Transverse colon (tissue), 4 donors: ENCODE results near the gene UMODL1. TPM values are rescaled to one million over a fixed set of nuclear protein-coding genes. Genes with fewer than 3 reads are reported as not detected.
A peak's percentile ranks its signal among the peaks of the same experiment; 100 is the strongest.

Source experiments
- DNase-seq: peaks from one replicate; pipeline ENCODE4 v3.0.0-alpha.2; 2019
- H3K27ac ChIP-seq, 4 donors: fragments of 200-600 bp; sonication (generic); 2 replicates each; pipeline ENCODE4 v1.5.1; 2016 to 2018; ENCODE audit warnings: inconsistent platforms in 4 of 4
- H3K27me3 ChIP-seq: fragments of 200-600 bp; sonication (generic); 2 replicates; pipeline ENCODE4 v1.5.1; 2017; ENCODE audit warnings: inconsistent platforms
- H3K36me3 ChIP-seq, 4 donors: fragments of 200-600 bp; sonication (generic); 2 replicates each; pipeline ENCODE4 v1.5.1; 2017 to 2019; ENCODE audit warnings: inconsistent platforms in 4 of 4
- H3K4me1 ChIP-seq, 4 donors: fragments of 200-600 bp; sonication (generic); 2 replicates each; pipeline ENCODE4 v1.5.1; 2017 to 2020; ENCODE audit warnings: inconsistent platforms in 4 of 4
- H3K4me3 ChIP-seq, 4 donors: fragments of 200-600 bp; sonication (generic); 1 replicate in 1 of 4; 2 replicates in 3 of 4; pipeline versions ENCODE4 v1.5.1 to v1.6.1; 2017 to 2019; ENCODE audit warnings: inconsistent platforms in 4 of 4
- H3K9me3 ChIP-seq, 2 donors: fragments of 200-600 bp; sonication (generic); 2 replicates each; pipeline ENCODE4 v1.5.1; 2017 to 2019; ENCODE audit warnings: inconsistent platforms in 2 of 2
- EP300 ChIP-seq: sonication (generic); formaldehyde crosslinking; IDR thresholded peaks from one replicate; pipeline ENCODE4 v1.6.1; 2017; ENCODE audit warnings: antibody characterized with exemption, low read depth
- POLR2A ChIP-seq: fragments of 450-650 bp; IDR thresholded peaks from one replicate; pipeline ENCODE4 v1.6.1; 2016; ENCODE audit warnings: antibody characterized with exemption, mild to moderate bottlenecking, moderate library complexity
- POLR2AphosphoS5 ChIP-seq, 3 donors: sonication (generic); formaldehyde crosslinking; IDR thresholded peaks; one replicate each; pipeline ENCODE4 v1.6.1; 2016; ENCODE audit warnings: antibody characterized with exemption in 3 of 3
- WGBS, 2 donors: methylation state at CpG; one replicate each; pipeline ENCODE4 v1.1.5; 2018; ENCODE audit warnings: low coverage in 1 of 2; 5-methylcytosine and 5-hydroxymethylcytosine counted together
- in situ Hi-C, 4 donors: fragments of 200-750 bp; cut with MboI; loops; one replicate each; pipeline versions ENCODE4 v1.15.0 to v1.15.1; 2017; ENCODE audit warnings: low sequenced_read_pairs in 3 of 4, low pct_ligation_motif_present in 1 of 4, low pct_unique_long_range_greater_than_20kb in 1 of 4
- intact Hi-C: fragments of 100-400 bp; cut with DNase I; formaldehyde crosslinking; loops from one replicate; pipeline ENCODE4 v1.15.1; 2023; ENCODE audit warnings: low total_unique reads
- total RNA-seq, 4 donors: library from RNA; depleted of rRNA; stranded (reverse); fragments of >200 nt; gene quantifications; one replicate each; pipeline ENCODE4 v1.1.0, GENCODE V29; 2016
- TF ChIP-seq, protein P1 (sequence below), 5 experiments: fragments of 200-600 bp in 3 of 5; fragments of 450-650 bp in 2 of 5; sonication (generic) in 3 of 5; IDR thresholded peaks; 1 replicate in 2 of 5; 2 replicates in 3 of 5; pipeline ENCODE4 v1.5.1; 2016 to 2017; ENCODE audit warnings: antibody characterized with exemption in 5 of 5, inconsistent platforms in 3 of 5, mild to moderate bottlenecking in 2 of 5, moderate library complexity in 1 of 5

The UMODL1 gene
- total RNA-seq, 4 donors from 2014 or later, result 0.16 to 3.2 (median 0.68) TPM; not detected in 1

GRCh38 chr21:42061195-42061985 is 9.7 kb upstream of the UMODL1 start:
- intact Hi-C loops (no loop called here), in situ Hi-C loops (no loop called here)
- TF ChIP-seq EP300, result no peak
- no peak for TF ChIP-seq POLR2A
- TF ChIP-seq, protein P1, sequence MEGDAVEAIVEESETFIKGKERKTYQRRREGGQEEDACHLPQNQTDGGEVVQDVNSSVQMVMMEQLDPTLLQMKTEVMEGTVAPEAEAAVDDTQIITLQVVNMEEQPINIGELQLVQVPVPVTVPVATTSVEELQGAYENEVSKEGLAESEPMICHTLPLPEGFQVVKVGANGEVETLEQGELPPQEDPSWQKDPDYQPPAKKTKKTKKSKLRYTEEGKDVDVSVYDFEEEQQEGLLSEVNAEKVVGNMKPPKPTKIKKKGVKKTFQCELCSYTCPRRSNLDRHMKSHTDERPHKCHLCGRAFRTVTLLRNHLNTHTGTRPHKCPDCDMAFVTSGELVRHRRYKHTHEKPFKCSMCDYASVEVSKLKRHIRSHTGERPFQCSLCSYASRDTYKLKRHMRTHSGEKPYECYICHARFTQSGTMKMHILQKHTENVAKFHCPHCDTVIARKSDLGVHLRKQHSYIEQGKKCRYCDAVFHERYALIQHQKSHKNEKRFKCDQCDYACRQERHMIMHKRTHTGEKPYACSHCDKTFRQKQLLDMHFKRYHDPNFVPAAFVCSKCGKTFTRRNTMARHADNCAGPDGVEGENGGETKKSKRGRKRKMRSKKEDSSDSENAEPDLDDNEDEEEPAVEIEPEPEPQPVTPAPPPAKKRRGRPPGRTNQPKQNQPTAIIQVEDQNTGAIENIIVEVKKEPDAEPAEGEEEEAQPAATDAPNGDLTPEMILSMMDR (IDR thresholded peaks at IDR 0.05), result no peak
- TF ChIP-seq POLR2AphosphoS5 (IDR thresholded peaks at IDR 0.05), result no peak
- 77 to 93% methylated on average over 3 to 19 of the region's 20 CpGs for WGBS, 2 donors
- peak; percentile 70 for DNase-seq
- Histone ChIP-seq H3K4me3 (no peak overlapping the region), H3K36me3 (no peaks in the 10 kb centered on the region), H3K27ac (peak overlapping the region; percentile 21 to 73 (median 44)), H3K4me1 (peaks cover 8 to 48% (median 30%) of the 10 kb centered on the region in 4 donors), H3K27me3 (no peaks in the 10 kb centered on the region), H3K9me3 (no peaks in the 10 kb centered on the region)

- no peak for DNase-seq
- Histone ChIP-seq H3K27me3 (no peaks in the 10 kb centered on the region), H3K27ac (peak overlapping the region; percentile 21 to 73 (median 44)), H3K4me1 (peaks cover 8 to 43% (median 29%) of the 10 kb centered on the region in 4 donors), H3K36me3 (no peaks in the 10 kb centered on the region), H3K9me3 (no peaks in the 10 kb centered on the region), H3K4me3 (no peak overlapping the region)
- TF ChIP-seq, protein P1 (IDR thresholded peaks at IDR 0.05), result no peak
- TF ChIP-seq POLR2AphosphoS5 (IDR thresholded peaks at IDR 0.05), result no peak
- no peak for TF ChIP-seq POLR2A
- no peak for TF ChIP-seq EP300
- intact Hi-C loops (no loop called here), in situ Hi-C loops (no loop called here)
- WGBS, 2 donors, result 86% methylated on average over 6 of the region's 6 CpGs; no CpG with 5 or more reads in 1 of the 2 donors
Measured at GRCh38 chr21:42061986-42062235, 9.2 kb upstream of the UMODL1 start.

DNA sequence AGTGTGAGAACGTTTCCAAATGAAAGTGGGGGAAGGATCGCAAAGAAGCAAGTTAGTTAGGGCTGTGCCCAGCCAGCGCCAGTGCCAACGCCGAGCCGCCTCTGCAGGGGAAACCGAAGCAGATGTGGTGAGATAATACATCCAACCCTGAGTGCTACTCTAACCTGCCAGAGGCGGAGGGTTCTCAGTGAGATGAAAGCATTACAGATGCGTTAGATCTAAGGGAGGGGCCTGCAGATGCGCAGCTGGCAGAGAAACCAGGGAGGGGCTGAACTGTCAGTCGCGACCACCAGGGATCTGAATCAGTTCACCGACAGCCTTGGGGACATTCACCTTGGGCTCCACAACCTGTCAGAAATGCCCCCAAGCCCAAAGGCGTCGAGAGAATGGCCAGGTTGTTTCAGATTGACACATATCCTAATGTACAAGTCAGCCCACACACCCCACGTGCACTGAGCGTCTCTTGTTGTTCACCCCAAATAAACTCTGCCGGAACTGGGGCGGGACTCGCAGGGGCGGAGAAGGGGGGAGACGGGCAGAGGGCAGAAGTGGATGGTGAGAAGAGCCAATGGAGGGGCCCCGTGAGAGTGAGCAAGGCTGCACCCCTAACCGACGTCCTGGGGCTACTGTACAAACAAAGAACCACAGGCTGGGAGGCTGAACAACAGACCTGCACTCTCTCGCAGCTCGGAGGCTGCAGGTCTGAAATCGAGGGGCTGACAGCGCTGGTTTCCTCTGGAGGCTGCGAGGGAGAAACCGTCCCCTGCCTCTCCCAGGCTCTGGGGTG is 8.7 kb upstream of the UMODL1 start:
- no peaks in the 10 kb centered on the region for H3K9me3 ChIP-seq
- WGBS, 2 donors, result 50 to 65% methylated on average over 7 to 31 of the region's 31 CpGs
- H3K27me3 ChIP-seq, result no peaks in the 10 kb centered on the region
- peaks cover 8 to 38% (median 25%) of the 10 kb centered on the region in 4 donors for H3K4me1 ChIP-seq
- H3K4me3 ChIP-seq, result peak overlapping the region in 1 of 4 donors; percentile 32
- H3K27ac ChIP-seq, result peak overlapping the region; percentile 21 to 73 (median 67)
- TF ChIP-seq POLR2AphosphoS5 (IDR thresholded peaks at IDR 0.05) (peak in 2 of 3 donors; percentile 53 to 57), EP300 (no peak), POLR2A (peak; percentile 67)
- TF ChIP-seq, protein P1 (IDR thresholded peaks at IDR 0.05), result peak in 1 of 5 experiments; percentile 8
- intact Hi-C loops, result no loop called here
- in situ Hi-C loops, result no loop called here
- no peaks in the 10 kb centered on the region for H3K36me3 ChIP-seq
- DNase-seq, result peak; percentile 76

DNA sequence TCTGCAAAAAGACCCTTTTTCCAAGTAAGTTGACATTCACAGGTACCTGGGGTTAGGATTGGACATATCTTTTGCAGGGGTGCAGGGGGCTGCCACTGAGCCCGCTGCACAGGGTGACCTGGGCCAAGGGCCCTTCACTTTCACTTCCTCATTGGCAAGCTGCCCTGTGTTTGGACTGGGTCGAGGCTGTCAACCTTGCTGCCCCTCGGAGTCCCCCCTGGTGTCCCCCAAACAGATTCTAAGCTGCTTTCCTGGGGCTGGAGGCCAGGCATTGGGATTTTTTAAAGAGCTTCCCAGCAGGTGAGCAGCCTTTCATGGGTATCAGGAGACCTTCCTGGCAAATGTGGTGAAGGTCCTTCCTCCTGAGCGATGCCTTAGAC is 7.9 kb upstream of the UMODL1 start:
- no peaks in the 10 kb centered on the region for H3K36me3 ChIP-seq
- peak overlapping the region; percentile 21 to 73 (median 67) for H3K27ac ChIP-seq
- H3K27me3 ChIP-seq, result no peaks in the 10 kb centered on the region
- in situ Hi-C loops (no loop called here), intact Hi-C loops (no loop called here)
- H3K9me3 ChIP-seq, result no peaks in the 10 kb centered on the region
- DNase-seq, result peak; percentile 71
- H3K4me1 ChIP-seq, result peaks cover 8 to 31% (median 18%) of the 10 kb centered on the region in 4 donors
- 18% methylated on average over 4 of the region's 4 CpGs; no CpG with 5 or more reads in 1 of the 2 donors for WGBS, 2 donors
- H3K4me3 ChIP-seq, result peak overlapping the region in 1 of 4 donors; percentile 32
- no peak for TF ChIP-seq EP300
- TF ChIP-seq, protein P1 (IDR thresholded peaks at IDR 0.05), result no peak
- no peak for TF ChIP-seq POLR2A
- TF ChIP-seq POLR2AphosphoS5 (IDR thresholded peaks at IDR 0.05), result no peak
